Measurements from ENCODE around the gene FOXO3.
A peak's percentile ranks its signal among the peaks of the same experiment; 100 is the strongest.
"Not testable (repeated sequence)": the region's sequence is repeated elsewhere in the genome, so short reads cannot be mapped to it uniquely, and the experiment has no call there.

Gene FOXO3

GRCh38 chr6:108556250-108556649, 4.5 kb upstream of the FOXO3 start:
- Histone ChIP-seq H3K9me3 (ENCODE audit: control insufficient read depth in 2 of 2, low read length in 2 of 2) (no peaks in the 10 kb centered on the region), H3K4me3 (ENCODE audit: low read length in 2 of 2) (peak overlapping the region; percentile 75 to 98), H3K36me3 (ENCODE audit: control insufficient read depth in 2 of 2, insufficient read depth in 2 of 2, low read length in 2 of 2) (no peaks in the 10 kb centered on the region), H3K27me3 (ENCODE audit: control insufficient read depth in 1 of 2, insufficient read depth in 2 of 2, low read length in 2 of 2) (no peaks in the 10 kb centered on the region), H3K27ac (ENCODE audit: low read length) (peak overlapping the region; percentile 92), H3K4me1 (ENCODE audit: control insufficient read depth, insufficient read depth, low read length) (peaks cover 25% of the 10 kb centered on the region), H3K9ac (ENCODE audit: low read length in 2 of 2) (peak overlapping the region in 1 of 2 donors; percentile 70)

- H3K36me3 ChIP-seq (ENCODE audit: control insufficient read depth in 2 of 2, insufficient read depth in 2 of 2, low read length in 2 of 2), result no peaks in the 10 kb centered on the region
- peaks cover 28% of the 10 kb centered on the region for H3K4me1 ChIP-seq (ENCODE audit: control insufficient read depth, insufficient read depth, low read length)
- peak overlapping the region; percentile 92 for H3K27ac ChIP-seq (ENCODE audit: low read length)
- H3K27me3 ChIP-seq (ENCODE audit: control insufficient read depth in 1 of 2, insufficient read depth in 2 of 2, low read length in 2 of 2), result no peaks in the 10 kb centered on the region
- peak overlapping the region; percentile 70 to 78 for H3K9ac ChIP-seq (ENCODE audit: low read length in 2 of 2)
- H3K4me3 ChIP-seq (ENCODE audit: low read length in 2 of 2), result peak overlapping the region; percentile 75 to 98
- H3K9me3 ChIP-seq (ENCODE audit: control insufficient read depth in 2 of 2, low read length in 2 of 2), result no peaks in the 10 kb centered on the region
Measured at GRCh38 chr6:108556866-108557493, 3.7 kb upstream of the FOXO3 start.

- peak overlapping the region; percentile 92 for H3K27ac ChIP-seq (ENCODE audit: low read length)
- peak overlapping the region; percentile 70 to 79 for H3K9ac ChIP-seq (ENCODE audit: low read length in 2 of 2)
- H3K9me3 ChIP-seq (ENCODE audit: control insufficient read depth in 2 of 2, low read length in 2 of 2), result no peaks in the 10 kb centered on the region
- peaks cover 30% of the 10 kb centered on the region for H3K4me1 ChIP-seq (ENCODE audit: control insufficient read depth, insufficient read depth, low read length)
- peak overlapping the region; percentile 75 to 98 for H3K4me3 ChIP-seq (ENCODE audit: low read length in 2 of 2)
- no peaks in the 10 kb centered on the region for H3K36me3 ChIP-seq (ENCODE audit: control insufficient read depth in 2 of 2, insufficient read depth in 2 of 2, low read length in 2 of 2)
- H3K27me3 ChIP-seq (ENCODE audit: control insufficient read depth in 1 of 2, insufficient read depth in 2 of 2, low read length in 2 of 2), result no peaks in the 10 kb centered on the region
Measured at GRCh38 chr6:108557494-108558371, 3.0 kb upstream of the FOXO3 start.

GRCh38 chr6:108558372-108559096, 2.2 kb upstream of the FOXO3 start:
- peak overlapping the region; percentile 89 for H3K27ac ChIP-seq (ENCODE audit: low read length)
- H3K36me3 ChIP-seq (ENCODE audit: control insufficient read depth in 2 of 2, insufficient read depth in 2 of 2, low read length in 2 of 2), result no peaks in the 10 kb centered on the region
- no peaks in the 10 kb centered on the region for H3K9me3 ChIP-seq (ENCODE audit: control insufficient read depth in 2 of 2, low read length in 2 of 2)
- peak overlapping the region; percentile 85 to 95 for H3K9ac ChIP-seq (ENCODE audit: low read length in 2 of 2)
- H3K27me3 ChIP-seq (ENCODE audit: control insufficient read depth in 1 of 2, insufficient read depth in 2 of 2, low read length in 2 of 2), result no peaks in the 10 kb centered on the region
- H3K4me3 ChIP-seq (ENCODE audit: low read length in 2 of 2), result peak overlapping the region; percentile 93 to 98
- H3K4me1 ChIP-seq (ENCODE audit: control insufficient read depth, insufficient read depth, low read length), result peaks cover 32% of the 10 kb centered on the region

GRCh38 chr6:108559097-108559883, 1.4 kb upstream of the FOXO3 start:
- Histone ChIP-seq H3K9ac (ENCODE audit: low read length in 2 of 2) (peak overlapping the region; percentile 95), H3K36me3 (ENCODE audit: control insufficient read depth in 2 of 2, insufficient read depth in 2 of 2, low read length in 2 of 2) (no peaks in the 10 kb centered on the region), H3K9me3 (ENCODE audit: control insufficient read depth in 2 of 2, low read length in 2 of 2) (no peaks in the 10 kb centered on the region), H3K4me3 (ENCODE audit: low read length in 2 of 2) (peak overlapping the region; percentile 93 to 98), H3K27me3 (ENCODE audit: control insufficient read depth in 1 of 2, insufficient read depth in 2 of 2, low read length in 2 of 2) (no peaks in the 10 kb centered on the region), H3K4me1 (ENCODE audit: control insufficient read depth, insufficient read depth, low read length) (peaks cover 32% of the 10 kb centered on the region), H3K27ac (ENCODE audit: low read length) (peak overlapping the region; percentile 99)

GRCh38 chr6:108559884-108560462, 744 bp upstream of the FOXO3 start:
- H3K36me3 ChIP-seq (ENCODE audit: control insufficient read depth in 2 of 2, insufficient read depth in 2 of 2, low read length in 2 of 2), result no peaks in the 10 kb centered on the region
- no peaks in the 10 kb centered on the region for H3K27me3 ChIP-seq (ENCODE audit: control insufficient read depth in 1 of 2, insufficient read depth in 2 of 2, low read length in 2 of 2)
- no peaks in the 10 kb centered on the region for H3K9me3 ChIP-seq (ENCODE audit: control insufficient read depth in 2 of 2, low read length in 2 of 2)
- H3K4me1 ChIP-seq (ENCODE audit: control insufficient read depth, insufficient read depth, low read length), result peaks cover 34% of the 10 kb centered on the region
- peak overlapping the region; percentile 90 to 95 for H3K9ac ChIP-seq (ENCODE audit: low read length in 2 of 2)
- H3K27ac ChIP-seq (ENCODE audit: low read length), result peak overlapping the region; percentile 99
- peak overlapping the region; percentile 70 to 98 for H3K4me3 ChIP-seq (ENCODE audit: low read length in 2 of 2)

- not testable (repeated sequence) for H3K9me3 ChIP-seq (ENCODE audit: control insufficient read depth in 2 of 2, low read length in 2 of 2); H3K36me3 ChIP-seq (ENCODE audit: control insufficient read depth in 2 of 2, insufficient read depth in 2 of 2, low read length in 2 of 2); H3K27me3 ChIP-seq (ENCODE audit: control insufficient read depth in 1 of 2, insufficient read depth in 2 of 2, low read length in 2 of 2)
- Histone ChIP-seq H3K4me1 (ENCODE audit: control insufficient read depth, insufficient read depth, low read length) (peaks cover 30% of the 10 kb centered on the region), H3K4me3 (ENCODE audit: low read length in 2 of 2) (peak overlapping the region; percentile 97 to 98), H3K9ac (ENCODE audit: low read length in 2 of 2) (peak overlapping the region in 1 of 2 donors; percentile 95), H3K27ac (ENCODE audit: low read length) (peak overlapping the region; percentile 99)
Measured at GRCh38 chr6:108561309-108561647, 561 bp downstream of the FOXO3 start.

- Histone ChIP-seq H3K27me3 (ENCODE audit: control insufficient read depth in 1 of 2, insufficient read depth in 2 of 2, low read length in 2 of 2) (no peaks in the 10 kb centered on the region), H3K27ac (ENCODE audit: low read length) (peak overlapping the region; percentile 99), H3K4me1 (ENCODE audit: control insufficient read depth, insufficient read depth, low read length) (peaks cover 27% of the 10 kb centered on the region), H3K4me3 (ENCODE audit: low read length in 2 of 2) (peak overlapping the region; percentile 97 to 98), H3K9me3 (ENCODE audit: control insufficient read depth in 2 of 2, low read length in 2 of 2) (no peaks in the 10 kb centered on the region), H3K9ac (ENCODE audit: low read length in 2 of 2) (peak overlapping the region; percentile 83 to 95), H3K36me3 (ENCODE audit: control insufficient read depth in 2 of 2, insufficient read depth in 2 of 2, low read length in 2 of 2) (peaks cover 0 to 2% of the 10 kb centered on the region in 2 donors)
Measured at GRCh38 chr6:108561742-108562502, 1.2 kb downstream of the FOXO3 start.

- Histone ChIP-seq H3K9me3 (ENCODE audit: control insufficient read depth in 2 of 2, low read length in 2 of 2) (no peaks in the 10 kb centered on the region), H3K9ac (ENCODE audit: low read length in 2 of 2) (peak overlapping the region; percentile 83 to 95), H3K36me3 (ENCODE audit: control insufficient read depth in 2 of 2, insufficient read depth in 2 of 2, low read length in 2 of 2) (peaks cover 4% of the 10 kb centered on the region in 2 donors), H3K4me3 (ENCODE audit: low read length in 2 of 2) (peak overlapping the region; percentile 97 to 98), H3K27ac (ENCODE audit: low read length) (peak overlapping the region; percentile 99), H3K4me1 (ENCODE audit: control insufficient read depth, insufficient read depth, low read length) (peaks cover 21% of the 10 kb centered on the region), H3K27me3 (ENCODE audit: control insufficient read depth in 1 of 2, insufficient read depth in 2 of 2, low read length in 2 of 2) (no peaks in the 10 kb centered on the region)
Measured at GRCh38 chr6:108562503-108562993, 1.8 kb downstream of the FOXO3 start.
